Effector CD4-positive, alpha-beta T cell (primary cell): ENCODE data around the gene APOBEC3B.
A peak's percentile ranks its signal among the peaks of the same experiment; 100 is the strongest.
"Not testable (repeated sequence)": the region's sequence is repeated elsewhere in the genome, so short reads cannot be mapped to it uniquely, and the experiment has no call there.

Experiments
- DNase-seq: peaks from one replicate; pipeline ENCODE4 v3.0.0-alpha.2; 2020

APOBEC3B gene

GRCh38 chr22:38967451-38968450 is 14.4 kb upstream of the APOBEC3B start:
- no peak for DNase-seq

DNA sequence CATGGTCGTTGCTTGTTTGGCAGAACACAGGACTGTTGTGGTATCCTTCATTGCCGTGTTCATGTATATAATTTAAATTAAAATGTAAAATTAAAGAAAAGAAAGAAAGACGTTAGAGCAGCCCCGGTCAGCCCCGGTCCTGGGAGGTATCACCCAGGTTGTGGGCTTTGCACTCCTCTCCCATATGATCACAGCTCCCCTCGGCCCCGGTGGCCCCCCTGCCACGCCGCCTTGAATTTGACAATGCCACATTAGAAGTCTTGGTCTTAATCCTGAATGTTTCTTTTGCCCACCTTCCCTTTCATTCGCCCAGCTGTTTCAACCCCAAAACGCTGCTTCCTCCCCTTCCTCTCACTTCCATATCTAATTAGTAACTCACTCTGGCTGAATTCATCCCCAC is 13.3 kb upstream of the APOBEC3B start:
- no peak for DNase-seq

DNA sequence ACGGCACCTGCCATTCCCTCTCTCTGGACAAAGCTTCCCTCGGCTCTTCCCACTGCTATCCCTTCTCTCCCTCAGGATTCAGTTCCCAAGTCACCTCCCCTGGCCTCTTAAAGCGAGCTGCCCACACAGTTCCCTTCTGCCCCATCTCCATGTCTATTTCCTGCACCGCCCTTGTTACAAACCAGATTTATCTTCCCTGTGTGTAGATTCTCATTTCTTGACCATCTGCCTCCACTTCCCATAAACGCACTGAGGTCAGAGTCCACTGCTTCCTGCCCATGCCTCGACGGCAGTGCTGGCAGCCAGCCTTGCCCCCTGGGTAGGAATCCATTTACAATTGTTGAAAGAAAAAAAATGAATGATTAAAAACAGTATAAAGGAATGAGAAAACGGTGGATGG is 11.6 kb upstream of the APOBEC3B start:
- no peak for DNase-seq

DNA sequence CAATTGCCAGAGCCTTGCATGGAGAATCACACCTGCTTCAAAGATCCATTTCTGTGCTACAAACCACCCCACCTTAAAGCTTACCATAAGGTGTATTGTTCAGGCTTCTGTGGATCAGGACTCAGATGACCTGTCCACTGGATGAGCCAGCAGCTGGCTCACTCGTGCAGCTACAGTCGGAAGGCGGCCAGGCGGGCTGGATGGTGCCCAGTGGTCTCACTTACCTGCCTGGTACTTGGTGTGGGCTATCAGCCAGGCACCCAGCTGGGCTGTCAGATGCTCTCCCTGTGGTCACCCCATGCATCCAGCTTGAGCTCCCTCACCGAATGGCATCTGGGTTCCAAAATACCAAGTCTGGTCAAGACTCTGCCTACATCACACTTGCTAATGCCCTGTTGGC is 10.9 kb upstream of the APOBEC3B start:
- DNase-seq = no peak

GRCh38 chr22:38971791-38972190 is 10.4 kb upstream of the APOBEC3B start:
- DNase-seq = no peak

DNA sequence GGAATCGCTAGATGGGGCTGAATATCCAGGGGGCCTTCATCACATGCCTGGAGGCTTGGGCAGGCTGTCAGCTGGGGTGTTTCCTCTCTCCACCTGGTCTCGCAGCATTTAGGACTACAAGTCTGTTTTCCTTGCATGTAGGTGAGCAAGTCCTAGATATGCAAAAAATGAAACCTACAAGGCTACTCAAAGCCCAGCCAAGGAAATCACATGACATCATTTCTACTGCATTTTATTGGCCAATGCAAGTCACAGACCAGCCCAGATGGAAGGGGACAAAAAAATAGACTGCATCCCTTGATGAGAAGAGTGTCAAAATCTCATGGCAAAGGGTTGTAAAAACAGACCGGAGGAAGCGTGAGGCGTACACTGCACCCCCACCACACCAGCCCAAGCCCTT is 9.6 kb upstream of the APOBEC3B start:
- DNase-seq = no peak

- DNase-seq = peak; percentile 48
Measured at GRCh38 chr22:38973289-38974169, 8.6 kb upstream of the APOBEC3B start.

DNA sequence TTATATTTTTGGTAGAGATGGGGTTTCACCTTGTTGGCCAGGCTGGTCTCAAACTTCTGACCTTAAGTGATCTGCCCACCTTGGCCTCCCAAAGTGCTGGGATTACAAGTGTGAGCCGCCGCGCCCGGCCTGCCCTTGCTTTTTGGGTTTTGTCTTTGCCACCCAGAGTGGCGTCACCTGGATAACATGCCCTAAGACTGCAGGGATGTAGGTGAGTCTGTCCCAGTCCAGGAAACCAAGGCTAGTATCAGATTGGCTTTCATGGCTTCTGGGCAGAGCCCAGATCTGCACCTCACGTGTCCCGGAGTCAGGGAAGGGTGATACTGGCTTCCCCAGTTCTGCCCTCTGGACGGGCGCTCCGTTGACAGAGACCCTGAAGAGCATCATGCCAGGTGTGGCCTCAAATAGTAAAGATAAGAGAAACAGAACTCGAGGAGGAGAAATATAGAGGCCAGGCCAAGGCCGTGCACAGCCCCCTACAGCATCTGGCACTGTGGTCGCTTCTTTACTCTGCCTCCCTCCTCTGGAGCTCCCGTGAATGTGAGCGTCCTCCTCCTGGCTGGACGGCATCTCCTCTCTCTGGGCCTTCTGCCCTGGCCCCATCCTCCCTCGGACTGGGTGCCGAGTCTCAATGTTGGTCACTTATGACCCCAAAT is 7.8 kb upstream of the APOBEC3B start:
- DNase-seq = no peak

- DNase-seq = no peak
Measured at GRCh38 chr22:38974826-38975175, 7.3 kb upstream of the APOBEC3B start.

DNA sequence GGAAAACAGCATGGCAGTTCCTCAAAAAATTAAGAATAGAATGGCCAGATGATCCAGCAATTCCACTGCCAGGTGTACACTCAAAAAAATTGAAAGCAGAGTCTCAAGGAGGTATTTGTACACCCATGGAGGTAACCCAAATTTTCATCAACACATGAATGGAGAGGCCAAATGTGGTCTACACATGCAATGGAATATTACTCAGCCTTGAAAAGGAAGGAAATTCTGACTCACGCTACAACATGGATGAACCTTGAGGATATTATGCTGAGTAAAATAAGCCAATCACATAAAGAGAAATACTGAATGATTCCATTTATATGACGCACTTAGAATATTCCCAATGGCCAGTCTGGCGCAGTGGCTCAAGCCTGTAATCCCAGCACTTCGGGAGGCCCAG is 4.9 kb upstream of the APOBEC3B start:
- DNase-seq = not testable (repeated sequence)

- DNase-seq = not testable (repeated sequence)
Measured at GRCh38 chr22:38980587-38980986, 1.6 kb upstream of the APOBEC3B start.

DNA sequence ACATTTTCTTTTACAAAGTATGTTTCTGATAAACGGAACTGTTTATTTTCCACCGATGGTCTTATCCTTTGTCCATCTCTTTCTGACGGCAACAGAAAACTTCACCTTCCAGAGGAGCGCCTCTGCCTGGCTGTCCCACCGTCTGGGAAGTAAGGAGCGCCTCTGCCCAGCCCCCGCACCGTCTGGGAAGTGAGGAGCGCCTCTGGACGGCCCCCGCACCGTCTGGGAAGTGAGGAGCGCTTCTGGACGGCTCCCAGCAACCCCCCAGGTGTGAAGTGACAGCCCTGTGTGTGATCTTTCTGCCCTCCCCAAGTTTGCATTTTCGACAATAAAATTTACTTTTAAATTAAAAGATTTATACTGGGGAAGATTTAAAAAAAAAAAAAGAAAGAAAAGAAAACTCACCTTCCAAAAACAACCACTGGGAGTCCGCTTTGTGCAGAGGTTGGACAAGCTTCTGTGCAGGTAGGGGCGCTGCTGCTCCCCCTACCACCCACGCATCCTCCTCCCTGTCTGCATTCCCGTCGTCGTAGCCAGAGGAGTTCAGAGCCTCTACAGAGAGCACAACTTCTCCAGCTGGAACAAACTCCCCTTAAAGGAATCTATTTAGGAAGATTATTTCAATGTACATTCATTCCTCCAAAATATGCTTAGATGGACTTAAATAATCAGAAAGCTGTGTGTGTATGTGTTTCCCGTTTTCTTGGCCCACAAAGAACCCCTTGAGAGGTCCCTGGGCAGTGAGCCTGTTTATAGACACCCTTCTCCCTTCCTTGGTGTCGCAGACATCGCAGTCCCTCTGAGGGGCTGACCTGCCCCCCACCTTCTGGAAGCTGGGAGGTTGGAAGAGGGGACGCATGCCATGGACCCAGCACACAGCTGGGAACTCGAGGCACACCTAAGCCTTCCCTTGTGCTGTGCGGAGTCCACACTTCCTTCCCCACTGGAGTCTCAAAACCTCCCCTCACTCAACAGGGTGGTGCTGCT is 849 bp upstream of the APOBEC3B start:
- no peak for DNase-seq

GRCh38 chr22:38984224-38984623 is 2.1 kb downstream of the APOBEC3B start:
- DNase-seq = no peak

DNA sequence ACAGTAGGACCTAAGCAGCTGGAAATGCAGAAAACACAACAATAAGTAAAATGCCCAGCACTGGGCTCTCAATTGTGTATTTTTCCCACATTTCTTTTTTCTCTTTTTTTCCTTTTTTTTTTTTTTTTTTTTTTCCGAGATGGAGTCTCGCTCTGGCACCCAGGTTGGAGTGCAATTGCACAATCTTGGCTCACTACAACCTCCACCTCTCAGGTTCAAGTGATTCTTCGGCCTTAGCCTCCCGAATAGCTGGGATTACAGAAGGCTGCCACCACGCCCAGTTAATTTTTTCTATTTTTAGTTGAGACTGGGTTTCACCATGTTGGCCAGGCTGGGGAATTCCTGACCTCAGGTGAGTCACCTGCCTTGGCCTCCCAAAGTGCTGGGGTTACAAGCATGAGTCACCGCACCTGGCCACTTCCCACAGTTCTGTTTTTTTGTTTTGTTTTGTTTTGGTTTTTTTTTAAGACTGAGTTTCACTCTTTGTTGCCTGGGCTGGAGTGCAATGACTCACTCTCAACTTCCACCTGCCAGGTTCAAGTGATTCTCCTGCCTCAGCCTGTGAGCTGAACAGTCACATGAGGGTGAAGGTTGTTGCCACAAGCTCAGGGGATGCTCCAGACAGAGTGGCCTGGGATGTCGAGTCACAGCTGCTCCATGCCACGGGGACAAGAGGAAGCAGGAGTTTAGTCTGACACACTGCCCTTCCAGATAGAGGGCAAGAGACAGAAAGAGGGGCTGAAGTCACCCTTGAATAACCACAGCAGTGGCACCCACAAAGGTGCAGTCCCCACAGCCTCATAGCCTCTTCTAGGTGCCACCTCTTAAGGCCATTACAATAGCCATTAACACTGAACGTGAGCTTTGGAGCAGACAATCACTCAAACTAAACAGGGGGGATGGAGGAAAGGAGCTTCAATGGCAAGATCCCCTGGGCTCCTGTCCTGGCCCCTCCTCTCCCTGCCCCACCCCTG is 2.9 kb downstream of the APOBEC3B start:
- DNase-seq = peak; percentile 72

DNA sequence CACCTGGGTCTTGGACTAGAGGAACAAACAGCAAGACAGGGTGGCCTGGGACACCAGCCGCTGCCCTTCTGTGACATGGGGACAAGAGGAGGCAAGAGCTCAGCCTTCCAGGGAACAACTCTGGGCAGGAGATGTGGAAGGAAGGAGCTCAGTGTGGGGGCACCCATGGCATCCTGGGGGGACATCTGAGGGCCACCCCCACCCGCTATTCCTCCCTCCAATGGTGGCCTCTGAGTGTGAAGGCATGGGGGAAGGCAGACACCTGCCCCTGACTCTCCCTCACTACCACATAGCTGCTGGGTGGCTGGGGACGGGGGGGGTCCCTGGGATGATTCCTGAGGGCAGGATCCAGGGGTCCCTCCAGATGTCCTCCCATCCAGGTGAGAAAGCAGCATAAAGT is 4.5 kb downstream of the APOBEC3B start:
- DNase-seq = no peak

GRCh38 chr22:38987171-38987895 is 5.2 kb downstream of the APOBEC3B start:
- DNase-seq = no peak

GRCh38 chr22:38989466-38989865 is 7.3 kb downstream of the APOBEC3B start:
- no peak for DNase-seq

- DNase-seq = not testable (repeated sequence)
Measured at GRCh38 chr22:38992871-38993371, 10.8 kb downstream of the APOBEC3B start.

- DNase-seq = no peak
Measured at GRCh38 chr22:38996105-38996504, 14.0 kb downstream of the APOBEC3B start.

- no peak for DNase-seq
Measured at GRCh38 chr22:38997518-38997917, 15.4 kb downstream of the APOBEC3B start.
